ENCODE data around the gene GRB10. TPM values are rescaled to one million over a fixed set of nuclear protein-coding genes. Genes with fewer than 3 reads are reported as not detected.

Gene GRB10
- total RNA-seq, 4 donors from 2014 or later = 8.8 to 55.7 (median 14.3) TPM

DNA sequence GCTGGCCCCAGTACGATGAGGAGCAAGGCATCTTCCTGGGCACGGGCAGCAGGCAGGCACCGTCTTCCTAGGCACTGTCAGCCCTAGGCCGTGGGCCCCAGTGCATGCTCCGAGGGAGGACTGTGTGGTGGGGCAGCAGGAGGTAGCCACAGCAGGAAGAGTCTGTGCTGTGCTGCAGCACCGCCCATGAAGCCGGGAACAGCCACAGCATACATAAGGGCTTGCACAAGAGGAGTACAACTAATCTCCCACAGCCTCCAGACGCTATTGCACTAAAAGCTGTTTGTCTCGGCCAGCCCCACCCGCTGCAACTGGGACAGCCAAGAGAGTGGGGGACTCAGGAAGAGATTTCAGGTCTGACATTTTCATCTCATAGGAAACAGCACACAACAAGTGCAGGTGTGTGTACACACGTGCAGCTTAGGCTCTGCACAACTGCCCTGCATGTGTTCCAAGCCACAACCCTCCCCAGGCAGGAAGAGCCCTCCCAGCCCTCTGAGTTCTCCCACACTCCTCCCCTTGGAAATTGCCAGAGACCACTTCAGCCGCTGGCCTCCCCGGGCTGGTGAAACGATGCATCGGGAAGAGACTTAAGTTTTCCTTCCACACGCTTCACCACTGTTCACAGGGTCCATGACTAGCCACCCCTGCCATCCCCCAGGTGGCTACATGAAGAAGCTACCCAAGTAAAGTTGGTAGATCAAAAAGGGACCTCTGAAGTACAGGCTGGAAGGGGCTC, 129.4 kb downstream of the GRB10 start:
- Histone ChIP-seq H3K4me1 (peaks cover 21 to 48% (median 27%) of the 10 kb centered on the region in 4 donors), H3K4me3 (no peak overlapping the region), H3K36me3 (no peaks in the 10 kb centered on the region), H3K27ac (peak overlapping the region; percentile 78 to 83 (median 78)), H3K9me3 (no peaks in the 10 kb centered on the region), H3K27me3 (no peaks in the 10 kb centered on the region)
- intact Hi-C loops (cut with DNase I; ENCODE audit: low total_unique reads) = no loop called here
- DNase-seq = peak; percentile 35
- TF ChIP-seq POLR2AphosphoS5 (IDR thresholded peaks at IDR 0.05) (peak in 2 of 3 donors; percentile 29 to 58), POLR2A (IDR thresholded peaks at IDR 0.05) (no peak)
- TF ChIP-seq, protein P1, sequence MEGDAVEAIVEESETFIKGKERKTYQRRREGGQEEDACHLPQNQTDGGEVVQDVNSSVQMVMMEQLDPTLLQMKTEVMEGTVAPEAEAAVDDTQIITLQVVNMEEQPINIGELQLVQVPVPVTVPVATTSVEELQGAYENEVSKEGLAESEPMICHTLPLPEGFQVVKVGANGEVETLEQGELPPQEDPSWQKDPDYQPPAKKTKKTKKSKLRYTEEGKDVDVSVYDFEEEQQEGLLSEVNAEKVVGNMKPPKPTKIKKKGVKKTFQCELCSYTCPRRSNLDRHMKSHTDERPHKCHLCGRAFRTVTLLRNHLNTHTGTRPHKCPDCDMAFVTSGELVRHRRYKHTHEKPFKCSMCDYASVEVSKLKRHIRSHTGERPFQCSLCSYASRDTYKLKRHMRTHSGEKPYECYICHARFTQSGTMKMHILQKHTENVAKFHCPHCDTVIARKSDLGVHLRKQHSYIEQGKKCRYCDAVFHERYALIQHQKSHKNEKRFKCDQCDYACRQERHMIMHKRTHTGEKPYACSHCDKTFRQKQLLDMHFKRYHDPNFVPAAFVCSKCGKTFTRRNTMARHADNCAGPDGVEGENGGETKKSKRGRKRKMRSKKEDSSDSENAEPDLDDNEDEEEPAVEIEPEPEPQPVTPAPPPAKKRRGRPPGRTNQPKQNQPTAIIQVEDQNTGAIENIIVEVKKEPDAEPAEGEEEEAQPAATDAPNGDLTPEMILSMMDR (IDR thresholded peaks at IDR 0.05) = no peak
- in situ Hi-C loops (cut with MboI; ENCODE audit: low pct_ligation_motif_present in 1 of 4, low pct_unique_long_range_greater_than_20kb in 1 of 4, low sequenced_read_pairs in 3 of 4) = loop anchor here in 3 of 4 donors (25.0 kb wide), 3 partner anchors 109 to 516 kb away; partner anchors contain the start of gene FIGNL1 (in 1 of the 3)
- WGBS, 2 donors (ENCODE audit: low coverage in 1 of 2) = 64% methylated on average over 16 of the region's 16 CpGs; no CpG with 5 or more reads in 1 of the 2 donors

DNA sequence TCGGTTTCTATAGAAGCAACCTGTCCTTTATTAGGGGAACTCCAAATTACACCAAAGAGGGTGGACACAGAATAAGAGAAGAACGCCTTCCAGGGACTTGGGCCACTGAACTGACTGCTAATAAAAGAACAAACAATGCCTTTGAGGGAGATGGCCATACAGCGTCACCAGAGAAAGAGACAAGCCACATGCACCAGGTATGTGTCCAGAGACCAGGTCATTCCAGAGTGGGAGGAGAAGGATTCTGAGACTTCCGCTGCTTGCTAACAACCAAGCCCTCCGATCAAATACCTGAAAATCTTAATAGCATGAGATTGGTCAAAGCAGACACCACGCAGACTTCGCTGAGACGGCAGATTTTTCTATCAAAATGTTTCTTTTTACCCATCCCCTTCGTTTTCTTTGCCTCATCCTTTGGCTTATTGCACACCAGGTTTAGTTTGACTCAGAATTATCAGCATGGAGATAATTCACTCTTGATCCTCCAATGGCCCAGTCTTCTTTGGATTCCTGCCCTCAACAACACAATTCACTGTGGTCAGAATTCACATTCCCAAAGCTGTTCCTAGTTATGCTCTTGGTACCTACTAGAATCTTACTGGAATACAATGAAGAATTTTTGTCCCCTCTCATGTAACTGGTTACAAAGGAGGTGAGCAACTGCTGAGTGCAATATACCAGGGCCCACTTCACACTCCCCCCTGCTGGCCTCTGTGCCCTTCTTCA, 130.1 kb downstream of the GRB10 start:
- no peak for TF ChIP-seq POLR2AphosphoS5 (IDR thresholded peaks at IDR 0.05)
- TF ChIP-seq, protein P1 (IDR thresholded peaks at IDR 0.05) = no peak
- no peak for TF ChIP-seq POLR2A (IDR thresholded peaks at IDR 0.05)
- DNase-seq = no peak

DNA sequence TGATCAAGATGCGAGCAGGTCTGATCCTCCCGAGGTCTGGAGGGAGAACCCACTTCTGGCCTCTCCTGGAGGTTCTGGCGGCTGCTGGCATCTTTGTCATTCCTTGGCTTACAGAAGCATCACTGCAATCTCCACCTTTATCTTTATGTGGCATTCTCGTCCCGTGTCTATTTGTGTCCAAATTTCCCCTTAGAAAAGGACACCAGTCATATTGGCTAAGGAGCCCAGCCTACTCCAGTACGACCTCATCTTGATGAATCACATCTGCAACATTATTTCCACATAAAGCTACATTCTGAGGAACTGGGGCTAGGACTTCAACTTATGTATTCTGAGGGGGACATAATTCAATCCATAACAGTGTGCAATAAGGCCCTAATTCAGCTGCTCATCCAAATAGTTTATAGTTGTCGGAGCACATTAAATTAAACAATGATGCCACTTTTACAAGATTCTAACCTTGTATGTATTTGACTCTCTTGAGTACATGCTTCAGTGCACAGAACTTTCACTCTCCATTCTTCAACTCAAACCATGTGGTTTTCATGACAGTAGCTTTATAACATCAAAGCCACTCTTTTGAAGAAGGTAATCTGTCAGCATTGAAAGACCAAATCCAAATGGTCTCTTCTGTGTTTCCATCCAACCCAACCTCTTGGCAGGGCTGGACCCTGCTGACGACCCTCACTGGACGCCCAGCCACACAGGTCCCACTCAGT, 131.3 kb downstream of the GRB10 start:
- no peak for DNase-seq
- WGBS, 2 donors (ENCODE audit: low coverage in 1 of 2) = 83 to 92% methylated on average over 3 to 9 of the region's 9 CpGs
- no peak for TF ChIP-seq POLR2A (IDR thresholded peaks at IDR 0.05)
- TF ChIP-seq EP300 (IDR thresholded peaks at IDR 0.05; ENCODE audit: low read depth) = no peak
- TF ChIP-seq, protein P1 (IDR thresholded peaks at IDR 0.05) = no peak
- TF ChIP-seq POLR2AphosphoS5 (IDR thresholded peaks at IDR 0.05) = no peak
- H3K36me3 ChIP-seq = no peaks in the 10 kb centered on the region
- intact Hi-C loops (cut with DNase I; ENCODE audit: low total_unique reads) = no loop called here
- peaks cover 13 to 35% (median 20%) of the 10 kb centered on the region in 4 donors for H3K4me1 ChIP-seq
- H3K27ac ChIP-seq = peak overlapping the region in 1 of 4 donors; percentile 11
- in situ Hi-C loops (cut with MboI; ENCODE audit: low pct_ligation_motif_present in 1 of 4, low pct_unique_long_range_greater_than_20kb in 1 of 4, low sequenced_read_pairs in 3 of 4) = loop anchor here in 3 of 4 donors (25.0 kb wide), 3 partner anchors 111 to 514 kb away; partner anchors contain the start of gene FIGNL1 (in 1 of the 3)
- H3K27me3 ChIP-seq = no peaks in the 10 kb centered on the region
- H3K4me3 ChIP-seq = no peak overlapping the region
- no peaks in the 10 kb centered on the region for H3K9me3 ChIP-seq

More for the DNA sequence above, 130.1 kb downstream of the GRB10 start:
- intact Hi-C loops (cut with DNase I; ENCODE audit: low total_unique reads) = no loop called here
- Histone ChIP-seq H3K27me3 (no peaks in the 10 kb centered on the region), H3K27ac (peak overlapping the region; percentile 78 to 83 (median 78)), H3K4me3 (no peak overlapping the region), H3K4me1 (peaks cover 14 to 42% (median 23%) of the 10 kb centered on the region in 4 donors), H3K9me3 (no peaks in the 10 kb centered on the region), H3K36me3 (no peaks in the 10 kb centered on the region)
- WGBS, 2 donors (ENCODE audit: low coverage in 1 of 2) = 77 to 96% methylated on average over 5 to 9 of the region's 9 CpGs
- in situ Hi-C loops (cut with MboI; ENCODE audit: low pct_ligation_motif_present in 1 of 4, low pct_unique_long_range_greater_than_20kb in 1 of 4, low sequenced_read_pairs in 3 of 4) = loop anchor here in 3 of 4 donors (25.0 kb wide), 3 partner anchors 110 to 515 kb away; partner anchors contain the start of gene FIGNL1 (in 1 of the 3)
